ENCODE data around the gene C5orf47.

The C5orf47 gene

GRCh38 chr5:173988554-173989431 lies at the start of gene C5orf47:
C5orf47 (plus strand) TSS chr5:173989170; CDS start chr5:173989264, 94 bp downstream.
- no peak for DNase-seq
- TF ChIP-seq GATA1 (IDR thresholded peaks at IDR 0.05; ENCODE audit: low read depth, low read length) (no peak), POLR2A (IDR thresholded peaks at IDR 0.05; ENCODE audit: low read length) (no peak)

- DNase-seq = no peak
Observed at GRCh38 chr5:173940269-173940668, 48.7 kb upstream of the C5orf47 start.

GRCh38 chr5:173941102-173941501 lies 47.9 kb upstream of the C5orf47 start:
- TF ChIP-seq POLR2A (IDR thresholded peaks at IDR 0.05; ENCODE audit: low read length) = no peak
- TF ChIP-seq GATA1 (IDR thresholded peaks at IDR 0.05; ENCODE audit: low read depth, low read length) = no peak
- no peak for DNase-seq

More at GRCh38 chr5:173940269-173940668, 48.7 kb upstream of the C5orf47 start:
- TF ChIP-seq GATA1 (IDR thresholded peaks at IDR 0.05; ENCODE audit: low read depth, low read length) = no peak
- TF ChIP-seq POLR2A (IDR thresholded peaks at IDR 0.05; ENCODE audit: low read length) = no peak

- DNase-seq = no peak
Observed at GRCh38 chr5:173941758-173942401, 47.1 kb upstream of the C5orf47 start.

GRCh38 chr5:173944511-173944910 lies 44.5 kb upstream of the C5orf47 start:
- DNase-seq = no peak
- TF ChIP-seq POLR2A (IDR thresholded peaks at IDR 0.05; ENCODE audit: low read length) = no peak
- no peak for TF ChIP-seq GATA1 (IDR thresholded peaks at IDR 0.05; ENCODE audit: low read depth, low read length)

More at GRCh38 chr5:173941758-173942401, 47.1 kb upstream of the C5orf47 start:
- TF ChIP-seq POLR2A (IDR thresholded peaks at IDR 0.05; ENCODE audit: low read length) (no peak), GATA1 (IDR thresholded peaks at IDR 0.05; ENCODE audit: low read depth, low read length) (no peak)

GRCh38 chr5:173945160-173945559 lies 43.8 kb upstream of the C5orf47 start:
- DNase-seq = no peak
- TF ChIP-seq POLR2A (IDR thresholded peaks at IDR 0.05; ENCODE audit: low read length) = no peak
- no peak for TF ChIP-seq GATA1 (IDR thresholded peaks at IDR 0.05; ENCODE audit: low read depth, low read length)

- TF ChIP-seq GATA1 (IDR thresholded peaks at IDR 0.05; ENCODE audit: low read depth, low read length) = no peak
- no peak for TF ChIP-seq POLR2A (IDR thresholded peaks at IDR 0.05; ENCODE audit: low read length)
- DNase-seq = no peak
Observed at GRCh38 chr5:173946323-173946722, 42.6 kb upstream of the C5orf47 start.

- DNase-seq = peak; percentile 66 to 72
Observed at GRCh38 chr5:173950829-173951228, 38.1 kb upstream of the C5orf47 start.

GRCh38 chr5:173953528-173954090 lies 35.4 kb upstream of the C5orf47 start:
- DNase-seq = no peak
- TF ChIP-seq POLR2A (IDR thresholded peaks at IDR 0.05; ENCODE audit: low read length) = no peak
- TF ChIP-seq GATA1 (IDR thresholded peaks at IDR 0.05; ENCODE audit: low read depth, low read length) = no peak

More at GRCh38 chr5:173950829-173951228, 38.1 kb upstream of the C5orf47 start:
- TF ChIP-seq GATA1 (IDR thresholded peaks at IDR 0.05; ENCODE audit: low read depth, low read length) (no peak), POLR2A (IDR thresholded peaks at IDR 0.05; ENCODE audit: low read length) (no peak)

GRCh38 chr5:173954671-173955521 lies 34.1 kb upstream of the C5orf47 start:
- TF ChIP-seq GATA1 (IDR thresholded peaks at IDR 0.05; ENCODE audit: low read depth, low read length) (no peak), POLR2A (IDR thresholded peaks at IDR 0.05; ENCODE audit: low read length) (no peak)
- DNase-seq = no peak

GRCh38 chr5:173960986-173961385 lies 28.0 kb upstream of the C5orf47 start:
- TF ChIP-seq GATA1 (IDR thresholded peaks at IDR 0.05; ENCODE audit: low read depth, low read length) = no peak
- no peak for TF ChIP-seq POLR2A (IDR thresholded peaks at IDR 0.05; ENCODE audit: low read length)
- no peak for DNase-seq

- DNase-seq = no peak
- no peak for TF ChIP-seq POLR2A (IDR thresholded peaks at IDR 0.05; ENCODE audit: low read length)
- TF ChIP-seq GATA1 (IDR thresholded peaks at IDR 0.05; ENCODE audit: low read depth, low read length) = no peak
Observed at GRCh38 chr5:173961418-173961817, 27.6 kb upstream of the C5orf47 start.

- TF ChIP-seq GATA1 (IDR thresholded peaks at IDR 0.05; ENCODE audit: low read depth, low read length) (no peak), POLR2A (IDR thresholded peaks at IDR 0.05; ENCODE audit: low read length) (no peak)
- no peak for DNase-seq
Observed at GRCh38 chr5:173962436-173962972, 26.5 kb upstream of the C5orf47 start.

All from erythroblast (primary cell).